ENCODE results near the gene ACAP1.
A peak's percentile ranks its signal among the peaks of the same experiment; 100 is the strongest.

The ACAP1 gene, protein sequence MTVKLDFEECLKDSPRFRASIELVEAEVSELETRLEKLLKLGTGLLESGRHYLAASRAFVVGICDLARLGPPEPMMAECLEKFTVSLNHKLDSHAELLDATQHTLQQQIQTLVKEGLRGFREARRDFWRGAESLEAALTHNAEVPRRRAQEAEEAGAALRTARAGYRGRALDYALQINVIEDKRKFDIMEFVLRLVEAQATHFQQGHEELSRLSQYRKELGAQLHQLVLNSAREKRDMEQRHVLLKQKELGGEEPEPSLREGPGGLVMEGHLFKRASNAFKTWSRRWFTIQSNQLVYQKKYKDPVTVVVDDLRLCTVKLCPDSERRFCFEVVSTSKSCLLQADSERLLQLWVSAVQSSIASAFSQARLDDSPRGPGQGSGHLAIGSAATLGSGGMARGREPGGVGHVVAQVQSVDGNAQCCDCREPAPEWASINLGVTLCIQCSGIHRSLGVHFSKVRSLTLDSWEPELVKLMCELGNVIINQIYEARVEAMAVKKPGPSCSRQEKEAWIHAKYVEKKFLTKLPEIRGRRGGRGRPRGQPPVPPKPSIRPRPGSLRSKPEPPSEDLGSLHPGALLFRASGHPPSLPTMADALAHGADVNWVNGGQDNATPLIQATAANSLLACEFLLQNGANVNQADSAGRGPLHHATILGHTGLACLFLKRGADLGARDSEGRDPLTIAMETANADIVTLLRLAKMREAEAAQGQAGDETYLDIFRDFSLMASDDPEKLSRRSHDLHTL

DNA sequence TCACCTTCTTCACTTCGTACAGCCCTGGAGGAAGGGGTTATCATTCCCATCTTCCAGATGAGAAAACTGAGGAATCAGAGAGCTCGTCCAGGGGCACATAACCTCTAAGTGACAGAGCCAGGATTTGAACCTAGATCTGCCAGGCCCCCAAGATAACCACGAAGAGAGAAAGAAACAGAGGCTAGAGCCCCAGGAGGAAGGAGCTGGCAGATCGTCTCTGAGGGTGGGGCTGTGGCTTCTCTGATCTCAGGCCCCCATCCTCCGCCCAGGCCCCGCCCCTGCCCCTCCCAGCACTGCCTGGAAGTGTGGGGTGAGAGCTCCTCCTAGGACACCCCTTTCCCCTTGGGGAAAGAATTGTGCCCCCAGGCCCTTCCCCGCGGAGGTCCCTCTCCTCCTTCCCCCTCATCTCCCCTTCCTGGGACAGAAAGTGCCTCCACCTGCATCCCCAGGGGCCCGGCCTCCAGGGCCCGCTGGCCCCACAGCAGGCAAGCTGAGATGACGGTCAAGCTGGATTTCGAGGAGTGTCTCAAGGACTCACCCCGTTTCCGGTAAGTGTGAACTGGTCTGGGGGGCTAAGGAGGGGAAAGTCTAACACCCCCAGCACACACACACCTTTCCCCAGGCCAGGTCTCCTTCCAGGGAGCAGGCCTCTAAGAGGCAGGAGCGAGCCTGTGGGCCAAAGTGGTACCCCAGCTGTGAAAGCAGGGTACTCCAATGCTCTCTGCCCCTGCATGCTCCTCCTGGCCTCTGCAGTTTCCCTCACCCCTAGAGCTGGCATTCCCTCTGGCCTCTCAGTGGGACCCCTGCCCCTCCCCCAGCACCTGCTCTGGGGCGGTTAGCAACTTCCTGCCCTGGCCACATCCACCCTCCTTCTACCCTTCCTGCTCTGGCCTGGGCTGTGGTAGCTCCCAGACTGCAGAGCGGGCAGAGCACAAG lies at the start of gene ACAP1:
Gene ACAP1, plus strand, starts transcription at position 290 of the 936 bp plus-strand sequence. Its CDS starts 206 bp downstream, at position 496.
- peak; percentile 79 for DNase-seq

DNA sequence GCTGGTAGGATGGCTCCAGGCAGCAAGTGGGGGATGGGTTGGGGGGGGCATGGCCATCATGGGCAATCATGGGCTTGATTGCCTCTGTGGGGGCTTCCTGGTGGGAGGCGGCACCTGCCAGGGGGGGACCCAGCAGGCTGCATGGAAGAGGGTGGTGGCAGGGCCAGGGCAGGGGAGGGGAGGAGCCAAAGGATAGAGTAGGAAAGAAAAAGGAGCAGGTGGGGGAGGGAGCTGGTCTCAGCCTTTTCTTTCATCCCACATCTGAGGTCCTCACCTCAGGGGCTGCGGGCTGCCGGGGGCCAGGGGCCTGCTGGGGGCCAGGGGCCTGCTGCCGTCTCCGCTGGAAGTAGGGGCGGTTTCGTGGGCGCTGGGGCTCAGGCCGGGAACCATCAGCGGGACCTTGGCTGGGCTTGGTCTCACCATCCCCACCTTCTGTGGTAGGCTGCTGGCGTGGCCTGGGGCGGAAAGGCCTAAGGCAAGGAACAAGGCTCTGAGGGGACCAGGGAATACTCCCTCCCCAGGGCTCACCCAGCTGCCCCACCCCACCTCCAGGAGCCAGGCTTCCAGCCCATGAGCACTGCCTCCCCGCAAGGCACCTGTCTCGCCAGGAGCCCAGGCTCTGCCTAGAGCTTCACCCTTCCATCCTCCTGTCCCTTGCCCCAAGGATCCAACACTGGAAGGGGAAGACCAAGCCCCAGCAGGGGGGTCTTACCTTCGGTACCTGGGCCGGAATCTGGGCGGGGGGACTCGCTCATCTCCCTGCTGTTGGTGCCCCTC lies 46.9 kb upstream of the ACAP1 start:
- DNase-seq = no peak

DNA sequence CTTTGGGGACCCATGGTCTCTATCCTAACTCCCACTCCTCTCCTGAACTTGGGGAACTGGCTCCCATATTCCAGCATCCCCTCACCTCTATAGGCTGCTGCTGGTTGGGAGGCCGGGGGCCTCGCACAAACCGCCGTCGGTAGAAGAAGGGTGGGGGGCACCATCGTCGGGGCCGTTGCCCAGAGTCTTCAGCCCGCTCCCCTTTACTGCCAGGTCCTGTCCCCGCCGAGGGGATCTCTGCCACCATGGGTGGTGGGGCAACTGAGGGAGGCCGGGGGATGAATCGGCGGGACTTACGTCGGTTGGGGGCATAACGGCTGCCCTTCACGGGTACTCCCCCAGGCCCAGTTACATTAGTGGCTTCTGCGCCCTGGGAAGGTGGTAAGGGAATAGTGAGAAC lies 46.2 kb upstream of the ACAP1 start:
- DNase-seq = no peak

DNA sequence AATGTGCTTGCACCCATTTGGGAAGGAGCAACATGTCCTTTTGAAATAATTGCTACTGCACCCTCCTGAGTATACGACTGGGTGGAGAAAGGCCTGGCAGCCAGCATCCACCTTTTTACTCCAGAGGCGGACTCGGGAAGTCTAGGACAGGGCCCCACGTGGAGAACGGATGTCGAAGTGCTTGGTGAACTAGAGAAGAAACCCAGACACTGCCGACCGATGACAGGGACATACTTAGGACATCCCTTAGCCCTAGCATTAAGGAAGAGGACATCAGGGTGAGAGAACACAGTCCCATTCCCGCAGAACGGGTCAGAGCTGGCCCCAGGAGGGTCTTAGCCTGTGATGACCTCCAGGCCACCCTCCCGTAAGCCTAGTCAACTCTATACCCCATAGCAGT lies 45.6 kb upstream of the ACAP1 start:
- DNase-seq = no peak

DNA sequence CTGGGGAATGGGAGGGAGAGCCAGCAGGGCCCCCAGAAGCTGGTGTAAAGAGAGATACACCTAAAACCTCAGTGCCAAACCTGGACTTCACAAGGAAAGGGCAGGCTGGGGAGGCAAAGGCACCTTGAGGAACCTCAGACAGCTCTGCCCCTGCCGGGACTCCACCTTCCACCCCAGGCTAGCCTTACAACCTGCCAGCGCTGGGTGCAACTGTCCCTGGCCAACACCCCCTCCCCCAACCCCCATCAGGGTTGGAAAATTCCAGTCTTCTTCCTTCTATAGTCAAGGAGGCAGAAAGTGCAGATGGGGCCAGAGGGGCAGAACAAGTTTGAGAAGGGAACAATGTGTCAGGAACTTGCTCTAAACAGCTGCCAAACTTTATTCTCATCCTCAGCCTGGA lies 44.1 kb upstream of the ACAP1 start:
- no peak for DNase-seq

DNA sequence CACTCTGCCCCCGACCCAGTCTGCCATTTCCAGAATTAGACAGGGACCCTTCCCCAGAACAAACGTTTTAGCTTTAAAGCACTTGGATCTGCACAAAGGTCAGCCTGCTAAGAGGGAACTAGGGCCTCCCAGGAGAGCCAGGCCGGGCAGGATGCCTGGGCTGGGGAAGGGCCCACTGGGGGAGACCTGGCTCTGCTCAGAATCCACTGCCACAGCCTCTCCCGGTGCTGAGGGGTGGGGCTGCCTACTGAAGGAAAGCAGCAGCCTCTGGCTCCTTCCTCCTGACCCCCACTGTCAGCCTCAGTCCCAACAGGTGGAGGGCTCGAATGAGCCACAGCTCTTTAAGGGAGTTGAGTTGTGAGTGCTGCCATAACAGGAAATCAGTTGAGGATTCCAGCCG lies 43.6 kb upstream of the ACAP1 start:
- no peak for DNase-seq

DNA sequence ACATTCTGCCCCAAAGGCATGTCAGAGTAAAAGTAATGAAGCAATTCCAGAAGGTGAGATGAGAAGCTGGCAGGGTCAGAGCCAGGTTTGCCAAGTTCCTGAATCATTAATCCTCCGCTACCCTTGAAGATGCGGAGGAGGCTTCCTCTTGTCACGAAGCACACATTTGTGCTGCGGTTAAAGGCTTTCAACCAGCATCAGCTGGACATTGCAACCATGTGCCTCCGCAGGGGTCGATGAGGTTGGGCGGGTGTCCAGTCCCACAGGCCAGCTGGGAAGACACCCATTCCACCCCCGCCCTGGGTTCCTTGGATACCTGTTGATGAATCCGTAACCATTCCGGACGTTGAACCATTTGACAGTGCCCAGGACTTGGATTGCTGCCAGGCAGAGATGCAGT lies 43.2 kb upstream of the ACAP1 start:
- DNase-seq = no peak

DNA sequence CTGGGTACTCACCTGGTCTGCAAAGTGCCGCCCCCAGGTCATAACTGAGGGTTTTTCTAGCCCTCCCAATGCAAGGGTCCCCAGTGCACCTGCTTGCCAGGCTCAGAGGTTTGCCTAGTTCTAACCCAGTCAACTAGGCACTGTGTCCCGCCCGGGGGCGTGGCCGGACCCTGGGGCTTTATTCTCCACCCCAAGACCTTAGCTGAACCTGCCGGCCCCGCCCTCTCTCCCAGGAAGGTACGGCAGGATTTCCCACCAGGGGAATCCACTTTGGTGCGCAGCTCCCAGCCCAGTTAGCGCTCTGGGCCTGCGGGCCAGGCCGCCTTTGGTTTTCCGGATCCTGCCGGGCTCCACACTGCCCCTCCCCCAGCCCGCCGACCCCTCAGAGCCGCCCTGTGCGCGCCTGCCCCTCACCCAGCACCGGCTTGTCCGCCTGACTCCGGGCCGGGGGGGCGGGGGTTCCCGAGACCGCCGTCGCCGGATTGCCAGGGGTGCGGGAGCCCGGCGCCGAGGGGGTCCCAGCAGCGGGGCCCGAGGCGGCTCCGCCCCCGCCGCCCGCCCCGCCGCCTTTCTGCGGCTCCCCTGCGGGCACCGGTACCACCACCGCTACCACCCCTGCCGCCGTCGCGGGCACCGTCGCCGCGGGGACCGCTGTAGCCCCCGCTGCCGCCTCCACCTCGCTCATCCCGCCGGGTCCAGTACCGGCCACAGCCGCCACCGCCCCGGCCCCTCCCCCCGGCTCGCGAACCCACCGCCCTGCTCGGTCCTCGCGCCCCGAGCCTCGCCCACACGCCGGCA lies 42.3 kb upstream of the ACAP1 start:
- no peak for DNase-seq

DNA sequence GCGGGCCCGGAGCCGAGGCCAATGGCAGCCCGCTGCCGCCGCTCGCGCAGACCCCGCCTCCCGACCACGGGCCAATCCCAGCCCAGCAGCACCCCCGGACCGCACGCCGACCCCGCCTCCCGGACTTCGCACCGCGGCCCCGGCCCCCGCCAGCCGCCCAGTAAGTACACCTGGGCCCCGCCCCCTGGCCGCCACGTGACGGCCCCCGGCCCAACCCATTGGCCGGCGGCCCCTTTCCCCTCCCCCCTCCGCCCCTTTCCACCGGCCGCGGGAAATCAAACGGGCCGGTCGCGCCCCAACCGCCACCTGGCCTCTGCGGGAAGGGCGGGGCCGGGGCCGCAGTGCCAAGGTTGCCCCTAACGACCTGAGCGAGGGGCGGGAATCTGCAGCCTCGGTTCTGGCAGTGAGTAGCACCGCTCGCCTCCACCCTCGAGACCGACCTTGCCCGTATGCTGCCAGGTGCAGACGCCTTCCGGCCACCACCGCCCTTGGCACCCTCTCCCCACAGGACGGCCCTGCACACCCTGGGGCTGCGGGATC lies 41.6 kb upstream of the ACAP1 start, which contains the start of gene YBX2:
Gene YBX2, minus strand, starts transcription at position 26 of the 540 bp plus-strand sequence. CDS start 139 bp downstream, outside the sequence.
- DNase-seq = peak; percentile 55

DNA sequence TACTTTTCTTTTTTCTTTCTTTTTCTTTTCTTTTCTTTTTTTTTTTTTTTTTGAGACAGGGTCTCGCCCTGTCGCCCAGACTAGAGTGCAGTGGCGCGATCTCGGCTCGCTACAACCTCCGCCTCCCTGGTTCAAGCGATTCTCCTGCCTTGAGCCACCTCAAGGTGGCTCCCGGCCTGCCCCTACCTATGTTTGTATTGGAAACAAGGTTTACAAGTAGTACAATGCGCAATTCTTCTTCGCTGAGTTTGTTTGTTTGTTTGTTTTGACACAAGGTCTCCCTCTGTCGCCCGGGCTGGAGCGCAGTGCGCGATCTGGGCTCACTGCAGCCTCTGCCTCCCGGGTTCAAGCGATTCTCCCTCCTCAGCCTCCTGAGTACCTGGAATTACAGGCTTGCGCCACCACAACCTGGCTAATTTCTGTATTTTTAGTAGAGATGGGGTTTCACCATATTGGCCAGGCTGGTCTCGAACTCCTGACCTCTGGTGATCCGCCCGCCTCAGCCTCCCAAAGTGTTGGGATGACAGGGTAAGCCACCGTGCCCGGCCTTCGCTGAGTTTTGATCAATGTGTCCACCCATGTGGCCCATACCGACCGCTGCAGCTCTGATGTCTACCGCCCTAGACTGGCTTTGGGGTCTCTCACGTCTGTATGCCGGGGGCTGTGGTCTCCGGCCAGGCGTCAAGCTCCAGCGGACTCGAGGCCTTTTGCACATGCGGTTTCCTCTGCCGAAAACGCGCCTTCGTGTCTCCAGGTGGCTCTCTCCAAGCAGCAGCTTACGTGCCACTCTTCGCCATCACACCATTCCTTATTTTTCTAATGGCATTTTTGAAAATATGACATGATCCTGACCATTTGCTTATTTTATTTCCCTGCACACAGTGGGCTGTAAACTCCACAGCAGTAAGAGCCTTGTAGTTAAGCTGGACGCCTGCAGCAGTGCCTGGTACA lies 40.8 kb upstream of the ACAP1 start:
- no peak for DNase-seq

DNA sequence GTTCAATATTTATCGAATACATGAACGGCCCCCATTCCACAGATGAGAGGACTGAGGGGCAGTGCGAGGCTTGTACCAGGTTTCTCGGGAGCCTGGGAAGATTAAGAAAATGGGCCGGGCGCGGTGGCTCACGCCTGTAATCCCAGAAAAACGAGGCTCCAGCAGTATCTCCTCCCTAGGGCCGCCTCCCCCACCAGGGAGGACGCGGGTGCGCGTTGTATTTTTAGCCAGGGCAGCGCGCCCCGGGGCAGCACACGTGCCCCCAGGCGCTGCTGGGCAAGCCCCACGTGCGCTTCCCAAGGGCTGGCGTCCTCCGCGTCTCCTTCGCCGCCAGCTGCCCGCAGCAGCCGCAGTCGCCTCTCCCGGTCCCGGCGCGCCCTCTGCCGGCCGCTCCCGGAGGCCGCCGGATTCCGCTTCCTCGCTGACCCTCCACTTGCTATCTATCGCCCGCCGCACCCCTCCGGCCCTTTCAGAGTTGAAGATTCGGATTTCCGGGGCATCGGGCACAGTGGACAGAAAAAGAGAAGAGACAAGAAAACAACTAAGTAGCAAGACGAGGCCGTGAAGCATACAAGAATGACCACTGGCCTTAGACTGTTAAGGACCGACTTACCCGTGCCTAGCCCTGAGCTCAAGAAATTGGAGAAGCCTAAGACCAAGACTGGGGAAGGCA lies 40.0 kb upstream of the ACAP1 start:
- peak; percentile 56 for DNase-seq

DNA sequence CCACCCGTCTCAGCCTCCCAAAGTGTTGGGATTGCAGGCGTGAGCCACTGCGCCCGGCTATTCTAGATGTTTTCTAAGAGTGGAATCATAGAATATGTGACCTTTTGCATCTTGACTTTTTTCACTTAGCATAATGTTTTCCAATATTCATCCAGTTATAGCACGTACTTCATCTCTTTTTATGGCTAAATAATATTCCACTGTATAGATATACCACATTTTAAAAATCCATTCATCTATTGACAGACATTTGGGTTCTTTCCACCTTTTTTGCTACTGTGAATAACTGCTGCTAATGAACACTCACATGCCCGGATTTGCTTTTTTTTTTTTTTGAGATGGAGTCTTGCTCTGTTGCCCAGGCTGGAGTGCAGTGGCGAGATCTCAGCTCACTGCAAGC lies 32.1 kb upstream of the ACAP1 start:
- DNase-seq = no peak

DNA sequence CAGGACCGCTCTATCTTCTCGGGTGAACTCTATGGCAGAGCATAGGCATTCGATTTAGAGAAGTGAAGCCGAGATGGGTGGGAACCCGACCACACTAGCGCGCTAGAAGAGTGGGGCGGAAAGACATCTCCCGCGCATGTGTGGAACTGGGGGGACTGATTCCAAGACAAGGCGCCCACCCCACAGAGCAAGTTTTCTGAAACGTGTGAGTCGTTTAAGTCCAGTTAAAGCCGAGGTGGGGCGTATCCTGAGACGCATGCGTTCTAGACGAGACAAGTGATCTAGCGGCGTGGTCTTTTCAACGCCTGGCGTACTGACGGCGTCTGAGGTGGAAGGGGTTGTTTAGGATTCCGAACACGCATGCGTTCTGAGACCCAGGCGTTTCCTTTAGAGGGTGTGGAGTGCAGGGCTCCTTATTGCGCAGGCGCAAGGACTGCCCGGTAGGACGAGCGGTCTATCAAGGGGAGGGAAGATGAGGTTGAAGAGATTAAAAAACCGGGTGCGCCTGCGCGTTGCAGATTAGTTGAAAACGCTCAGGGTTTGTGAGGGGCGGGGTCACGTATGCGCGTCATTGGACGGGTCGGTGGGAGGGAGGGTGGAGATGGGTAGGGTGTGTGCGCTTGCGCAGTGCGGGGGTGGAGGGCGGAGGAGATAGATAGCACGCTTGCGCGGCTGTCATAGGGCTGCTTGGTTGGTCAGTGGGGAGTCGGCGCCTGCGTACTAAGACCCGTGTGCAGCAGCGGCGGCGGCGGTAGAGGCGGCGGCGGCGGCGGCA lies 29.2 kb upstream of the ACAP1 start, which contains the start of gene EIF5A:
Gene EIF5A, plus strand, starts transcription at position 718 of the 775 bp plus-strand sequence. CDS start 2,008 bp downstream, outside the sequence.
- DNase-seq = peak; percentile 100

DNA sequence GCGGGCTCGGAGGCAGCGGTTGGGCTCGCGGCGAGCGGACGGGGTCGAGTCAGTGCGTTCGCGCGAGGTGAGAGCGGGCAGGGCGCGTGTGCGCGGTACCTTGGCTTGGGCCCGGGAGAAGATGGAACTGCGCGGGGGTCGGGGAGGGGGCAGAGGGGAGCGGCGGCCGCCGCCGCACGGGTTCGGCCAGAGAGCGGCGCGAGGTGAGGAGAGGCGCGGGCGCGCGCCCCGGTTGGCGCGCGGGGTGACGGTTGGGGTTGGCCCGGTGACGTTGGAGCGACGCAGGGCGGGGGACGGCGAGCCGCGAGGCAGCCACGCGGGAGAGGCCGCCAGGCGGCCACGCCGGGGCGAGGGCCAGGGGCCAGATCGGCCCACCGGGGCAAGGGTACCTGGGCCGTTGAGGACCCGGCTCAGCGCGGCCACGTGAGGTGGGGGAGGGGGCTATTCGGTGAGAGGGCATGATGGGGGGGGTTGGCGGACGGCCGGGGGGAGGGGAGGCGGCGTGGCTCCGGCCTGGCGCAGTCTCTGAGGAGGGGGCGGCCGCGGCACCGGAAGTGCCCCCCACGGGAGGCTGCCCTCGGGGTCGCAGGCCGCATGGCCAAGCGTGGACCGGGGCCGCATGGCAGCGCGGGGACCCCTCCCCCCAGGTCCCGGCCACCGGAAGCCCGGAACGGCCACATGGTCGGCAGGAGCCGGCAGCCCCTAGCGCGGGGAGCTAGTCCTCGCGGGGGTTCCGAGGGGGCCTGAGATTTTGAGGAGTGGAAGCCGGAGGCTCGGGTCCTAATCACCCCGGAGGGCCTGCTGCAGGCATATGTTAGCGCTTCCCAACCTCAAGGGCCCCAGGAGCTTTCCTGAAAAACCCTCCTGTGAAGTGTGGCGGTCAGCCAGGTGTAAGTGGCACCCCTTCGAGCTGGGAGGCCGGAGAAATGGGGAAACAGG lies 28.4 kb upstream of the ACAP1 start:
- peak; percentile 31 for DNase-seq

DNA sequence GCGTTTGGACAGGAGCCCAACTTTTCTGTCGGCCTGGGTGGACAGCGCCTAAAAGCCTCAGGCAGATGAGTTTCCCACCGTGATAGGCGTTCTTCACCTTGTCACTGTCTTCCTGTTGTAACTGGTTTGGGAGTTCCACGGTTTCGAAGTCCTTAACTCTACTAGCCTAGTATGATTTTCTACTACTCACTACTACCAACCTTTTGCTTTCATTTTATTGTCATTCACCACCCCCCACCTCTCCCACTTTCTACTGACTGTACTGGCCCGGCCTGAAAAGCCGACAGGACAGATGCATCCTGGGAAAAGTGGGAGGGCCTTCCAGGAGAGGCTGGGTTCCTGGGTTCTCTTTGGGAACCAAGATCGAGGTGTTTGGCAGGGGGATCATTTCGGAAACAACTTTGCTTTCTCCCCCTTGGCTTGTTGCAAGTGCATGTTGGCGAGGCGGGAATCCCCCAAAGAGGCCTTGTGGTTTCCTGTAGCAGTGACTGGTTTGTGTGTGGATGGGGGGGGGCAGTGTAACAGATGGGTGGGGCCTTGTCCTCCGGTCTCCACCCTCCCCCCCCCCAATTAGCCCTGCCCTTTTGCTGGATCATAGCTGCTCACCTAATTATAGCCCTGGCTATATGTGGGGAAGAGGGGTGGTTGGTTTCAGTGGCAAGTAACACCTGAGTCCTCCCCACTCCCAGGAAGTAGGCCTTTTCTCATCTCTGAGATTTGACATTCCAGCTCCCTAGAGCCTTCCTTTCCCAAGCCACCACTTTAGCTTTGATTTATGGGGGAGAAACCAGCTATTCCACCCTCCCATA lies 27.5 kb upstream of the ACAP1 start:
- peak; percentile 83 for DNase-seq

DNA sequence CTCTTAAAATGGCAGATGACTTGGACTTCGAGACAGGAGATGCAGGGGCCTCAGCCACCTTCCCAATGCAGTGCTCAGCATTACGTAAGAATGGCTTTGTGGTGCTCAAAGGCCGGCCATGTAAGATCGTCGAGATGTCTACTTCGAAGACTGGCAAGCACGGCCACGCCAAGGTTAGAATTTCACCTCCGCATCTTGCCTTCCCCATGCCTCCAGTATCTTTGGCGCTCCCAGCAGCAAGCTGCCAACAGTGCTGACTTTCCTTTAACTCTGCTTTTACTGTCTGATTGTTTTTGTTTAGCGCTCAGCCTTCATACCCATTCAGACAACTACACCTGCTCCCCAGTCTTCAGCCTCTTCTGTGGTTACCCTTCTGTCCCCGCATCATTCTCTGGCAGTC lies 26.7 kb upstream of the ACAP1 start:
- no peak for DNase-seq
